HUDEP-2 (cell line): ENCODE measurements around the gene DAAM1.

Experiments used
- DNase-seq, 76 experiments: peaks; one replicate each; lab custom pipeline; 2025; ENCODE audit not compliant: unreplicated experiment in 76 of 76; lab: John Stamatoyannopoulos, UW

DAAM1 gene

GRCh38 chr14:59334253-59334652 is 145.8 kb downstream of the DAAM1 start:
- DNase-seq = no peak

- no peak for DNase-seq
These were observed 147.6 kb downstream of the DAAM1 start for GRCh38 chr14:59336098-59336497.

GRCh38 chr14:59336706-59337105 is 148.2 kb downstream of the DAAM1 start:
- DNase-seq = no peak

- DNase-seq = no peak
These were observed 148.7 kb downstream of the DAAM1 start for GRCh38 chr14:59337141-59337611.

GRCh38 chr14:59338761-59339160 is 150.3 kb downstream of the DAAM1 start:
- DNase-seq = no peak

GRCh38 chr14:59339524-59340330 is 151.3 kb downstream of the DAAM1 start:
- DNase-seq = no peak

GRCh38 chr14:59341858-59342477 is 153.5 kb downstream of the DAAM1 start:
- DNase-seq = no peak

- DNase-seq = no peak
These were observed 154.3 kb downstream of the DAAM1 start for GRCh38 chr14:59342516-59343484.

GRCh38 chr14:59343585-59343984 is 155.1 kb downstream of the DAAM1 start:
- DNase-seq = no peak

- no peak for DNase-seq
These were observed 155.5 kb downstream of the DAAM1 start for GRCh38 chr14:59344016-59344415.

GRCh38 chr14:59344691-59345455 is 156.4 kb downstream of the DAAM1 start:
- no peak for DNase-seq

GRCh38 chr14:59346329-59346728 is 157.9 kb downstream of the DAAM1 start:
- DNase-seq = no peak

GRCh38 chr14:59346796-59347510 is 158.5 kb downstream of the DAAM1 start:
- DNase-seq = no peak

GRCh38 chr14:59347511-59347900 is 159.0 kb downstream of the DAAM1 start:
- DNase-seq = no peak

- DNase-seq = no peak
These were observed 159.4 kb downstream of the DAAM1 start for GRCh38 chr14:59347915-59348314.

- no peak for DNase-seq
These were observed 160.8 kb downstream of the DAAM1 start for GRCh38 chr14:59349258-59349701.

- no peak for DNase-seq
These were observed 164.5 kb downstream of the DAAM1 start for GRCh38 chr14:59352961-59353360.

GRCh38 chr14:59354666-59355065 is 166.2 kb downstream of the DAAM1 start:
- DNase-seq = no peak

GRCh38 chr14:59355091-59355490 is 166.6 kb downstream of the DAAM1 start:
- DNase-seq = no peak

- DNase-seq = no peak
These were observed 167.8 kb downstream of the DAAM1 start for GRCh38 chr14:59356312-59356711.
